ENCODE results near the gene PCSK6. TPM values are rescaled to one million over a fixed set of nuclear protein-coding genes. Genes with fewer than 3 reads are reported as not detected.

PCSK6 gene
- total RNA-seq, 2 experiments from 2014 or later, result 0.28 TPM; not detected in 1

DNA sequence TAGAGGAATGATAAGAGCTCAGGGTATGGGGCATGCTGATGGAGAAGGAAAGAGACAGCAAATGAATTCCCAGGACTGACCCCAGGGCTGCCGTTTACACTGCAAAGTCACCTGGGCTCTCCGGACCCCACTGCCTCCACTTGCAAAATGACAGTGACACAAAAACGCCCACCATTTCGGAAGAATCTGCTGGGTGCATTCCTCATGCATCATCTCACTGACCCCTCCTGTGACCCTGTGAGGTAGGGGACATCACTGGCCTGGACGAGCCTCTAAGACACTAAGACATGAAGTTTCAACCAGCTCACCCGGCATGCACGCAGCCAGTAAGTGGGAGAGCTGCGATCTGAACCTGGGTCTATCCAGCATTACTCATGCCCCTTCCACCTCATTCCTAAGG is 60.3 kb downstream of the PCSK6 start:
- ChIA-PET POLR2A (no interaction called here), CTCF (no interaction called here)
- no peak overlapping the region for H3K27ac Mint-ChIP-seq
- peaks cover 24% of the 10 kb centered on the region for H3K27me3 Mint-ChIP-seq
- H3K4me3 Mint-ChIP-seq, result no peak overlapping the region
- peaks cover 0 to 1% of the 10 kb centered on the region in 2 experiments for H3K27me3 ChIP-seq (ENCODE audit: control insufficient read depth in 1 of 2, insufficient read depth in 2 of 2, low read length in 2 of 2)
- H3K36me3 Mint-ChIP-seq (ENCODE audit: low read depth), result no peaks in the 10 kb centered on the region
- H3K27ac ChIP-seq (ENCODE audit: low read depth in 1 of 2, low read length in 2 of 2), result no peak overlapping the region
- DNase-seq (no peak), ATAC-seq (ENCODE audit: poor library complexity) (no peak)
- H3K9me3 Mint-ChIP-seq, result no peaks in the 10 kb centered on the region
- no peaks in the 10 kb centered on the region for H3K36me3 ChIP-seq (ENCODE audit: insufficient read depth, low read length)
- no peaks in the 10 kb centered on the region for H3K9me3 ChIP-seq (ENCODE audit: control insufficient read depth in 1 of 2, insufficient read depth in 1 of 2, low read length in 2 of 2)
- H3K4me1 Mint-ChIP-seq (ENCODE audit: low read depth), result no peaks in the 10 kb centered on the region
- no peaks in the 10 kb centered on the region for H3K4me1 ChIP-seq (ENCODE audit: insufficient read depth, low read length)
- intact Hi-C loops (cut with DNase I, micrococcal nuclease), result no loop called here
- TF ChIP-seq, protein P1, sequence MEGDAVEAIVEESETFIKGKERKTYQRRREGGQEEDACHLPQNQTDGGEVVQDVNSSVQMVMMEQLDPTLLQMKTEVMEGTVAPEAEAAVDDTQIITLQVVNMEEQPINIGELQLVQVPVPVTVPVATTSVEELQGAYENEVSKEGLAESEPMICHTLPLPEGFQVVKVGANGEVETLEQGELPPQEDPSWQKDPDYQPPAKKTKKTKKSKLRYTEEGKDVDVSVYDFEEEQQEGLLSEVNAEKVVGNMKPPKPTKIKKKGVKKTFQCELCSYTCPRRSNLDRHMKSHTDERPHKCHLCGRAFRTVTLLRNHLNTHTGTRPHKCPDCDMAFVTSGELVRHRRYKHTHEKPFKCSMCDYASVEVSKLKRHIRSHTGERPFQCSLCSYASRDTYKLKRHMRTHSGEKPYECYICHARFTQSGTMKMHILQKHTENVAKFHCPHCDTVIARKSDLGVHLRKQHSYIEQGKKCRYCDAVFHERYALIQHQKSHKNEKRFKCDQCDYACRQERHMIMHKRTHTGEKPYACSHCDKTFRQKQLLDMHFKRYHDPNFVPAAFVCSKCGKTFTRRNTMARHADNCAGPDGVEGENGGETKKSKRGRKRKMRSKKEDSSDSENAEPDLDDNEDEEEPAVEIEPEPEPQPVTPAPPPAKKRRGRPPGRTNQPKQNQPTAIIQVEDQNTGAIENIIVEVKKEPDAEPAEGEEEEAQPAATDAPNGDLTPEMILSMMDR (IDR thresholded peaks at IDR 0.05), result no peak
- H3K4me3 ChIP-seq (ENCODE audit: low read length), result no peak overlapping the region

DNA sequence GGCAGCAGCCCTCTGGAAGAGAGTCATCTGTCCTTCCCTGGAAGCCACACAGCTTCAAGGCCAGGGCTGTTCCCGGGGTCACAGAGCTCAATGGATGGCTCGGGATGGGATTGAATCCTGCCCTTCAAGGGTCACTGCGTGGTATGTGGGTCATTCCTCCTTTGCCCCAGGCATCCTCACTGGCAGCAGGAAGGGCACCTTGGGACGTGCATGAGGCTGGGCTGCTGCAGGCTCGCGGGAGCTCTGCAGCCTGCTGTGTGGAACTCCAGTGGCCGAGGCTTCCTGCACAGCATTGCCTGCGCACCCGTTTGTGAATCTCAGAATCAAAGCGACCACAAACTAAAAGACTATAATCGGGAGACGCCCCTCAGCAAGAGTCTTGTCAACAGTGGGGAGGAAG is 60.7 kb downstream of the PCSK6 start:
- H3K36me3 ChIP-seq (ENCODE audit: insufficient read depth, low read length), result no peaks in the 10 kb centered on the region
- H3K27me3 Mint-ChIP-seq, result peaks cover 24% of the 10 kb centered on the region
- no peaks in the 10 kb centered on the region for H3K36me3 Mint-ChIP-seq (ENCODE audit: low read depth)
- H3K4me3 Mint-ChIP-seq, result no peak overlapping the region
- intact Hi-C loops (cut with DNase I, micrococcal nuclease), result no loop called here
- H3K9me3 Mint-ChIP-seq, result no peaks in the 10 kb centered on the region
- H3K4me3 ChIP-seq (ENCODE audit: low read length), result no peak overlapping the region
- TF ChIP-seq, protein P1 (IDR thresholded peaks at IDR 0.05), result no peak
- POLR2A ChIA-PET, result no interaction called here
- ATAC-seq (ENCODE audit: poor library complexity), result no peak
- H3K4me1 Mint-ChIP-seq (ENCODE audit: low read depth), result no peaks in the 10 kb centered on the region
- no peak for DNase-seq
- no peak overlapping the region for H3K27ac Mint-ChIP-seq
- no peaks in the 10 kb centered on the region for H3K27me3 ChIP-seq (ENCODE audit: control insufficient read depth in 1 of 2, insufficient read depth in 2 of 2, low read length in 2 of 2)
- CTCF ChIA-PET, result no interaction called here
- H3K4me1 ChIP-seq (ENCODE audit: insufficient read depth, low read length), result no peaks in the 10 kb centered on the region
- no peaks in the 10 kb centered on the region for H3K9me3 ChIP-seq (ENCODE audit: control insufficient read depth in 1 of 2, insufficient read depth in 1 of 2, low read length in 2 of 2)
- H3K27ac ChIP-seq (ENCODE audit: low read depth in 1 of 2, low read length in 2 of 2), result no peak overlapping the region

DNA sequence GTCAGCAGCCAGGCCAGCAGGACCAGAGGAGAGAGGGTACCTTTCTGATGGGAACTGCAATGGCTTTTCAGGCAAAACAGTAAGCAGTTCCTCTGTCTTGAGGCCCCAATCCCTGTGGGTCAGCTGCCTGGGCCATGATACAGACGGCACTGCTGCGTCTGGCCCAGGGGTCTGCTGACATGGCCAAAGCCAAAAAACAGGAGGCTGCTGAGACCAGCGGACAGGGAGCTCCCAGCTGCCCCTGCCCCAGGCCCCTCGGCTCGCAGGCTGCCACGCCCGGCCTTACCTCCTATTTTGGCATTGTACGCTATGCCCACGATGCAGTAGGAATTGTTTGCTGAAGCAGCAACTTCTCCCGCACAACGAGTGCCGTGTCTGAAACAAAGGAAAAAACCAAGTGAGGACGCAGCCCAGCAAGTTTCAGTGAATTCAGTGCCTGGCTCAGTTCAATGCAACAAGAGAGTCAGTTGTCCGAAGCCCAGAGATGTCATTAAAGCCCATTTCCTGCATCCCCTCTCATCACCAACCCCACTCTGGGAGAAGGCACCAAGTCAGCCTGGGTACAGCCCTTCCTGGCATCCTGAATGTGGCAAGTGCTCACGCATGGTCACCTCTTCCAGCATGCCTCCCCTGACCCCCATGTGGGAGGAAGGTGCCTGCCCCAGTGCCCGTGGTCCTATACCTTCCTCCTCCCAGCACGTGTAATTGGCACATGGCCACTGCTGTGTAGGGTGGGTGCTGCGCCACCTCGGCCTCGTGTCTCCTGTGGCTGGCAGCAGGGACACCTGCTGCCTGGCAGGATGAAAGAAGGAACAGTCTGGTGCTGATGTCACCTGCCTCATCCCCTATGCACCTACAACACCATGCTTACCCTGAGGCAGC is 61.7 kb downstream of the PCSK6 start:
- H3K27me3 Mint-ChIP-seq, result peaks cover 26% of the 10 kb centered on the region
- no peaks in the 10 kb centered on the region for H3K36me3 ChIP-seq (ENCODE audit: insufficient read depth, low read length)
- peaks cover 2% of the 10 kb centered on the region for H3K9me3 Mint-ChIP-seq
- ChIA-PET CTCF (no interaction called here), POLR2A (no interaction called here)
- H3K4me1 Mint-ChIP-seq (ENCODE audit: low read depth), result no peaks in the 10 kb centered on the region
- TF ChIP-seq, protein P1 (IDR thresholded peaks at IDR 0.05), result no peak
- DNase-seq (no peak), ATAC-seq (ENCODE audit: poor library complexity) (no peak)
- intact Hi-C loops (cut with DNase I, micrococcal nuclease), result no loop called here
- no peak overlapping the region for H3K4me3 ChIP-seq (ENCODE audit: low read length)
- no peaks in the 10 kb centered on the region for H3K36me3 Mint-ChIP-seq (ENCODE audit: low read depth)
- H3K27ac ChIP-seq (ENCODE audit: low read depth in 1 of 2, low read length in 2 of 2), result no peak overlapping the region
- H3K4me3 Mint-ChIP-seq, result no peak overlapping the region
- H3K27ac Mint-ChIP-seq, result no peak overlapping the region
- no peaks in the 10 kb centered on the region for H3K4me1 ChIP-seq (ENCODE audit: insufficient read depth, low read length)
- no peaks in the 10 kb centered on the region for H3K27me3 ChIP-seq (ENCODE audit: control insufficient read depth in 1 of 2, insufficient read depth in 2 of 2, low read length in 2 of 2)
- peaks cover 0 to 2% of the 10 kb centered on the region in 2 experiments for H3K9me3 ChIP-seq (ENCODE audit: control insufficient read depth in 1 of 2, insufficient read depth in 1 of 2, low read length in 2 of 2)

Data from CD4-positive, alpha-beta T cell (primary cell).